H9 (cell line): ENCODE results near the gene SYDE2. TPM values are rescaled to one million over a fixed set of nuclear protein-coding genes. Genes with fewer than 3 reads are reported as not detected.

Experiments
- DNase-seq: peaks from one replicate; pipeline ENCODE4 v3.0.0-alpha.2; 2017
- H2AFZ ChIP-seq: one replicate; pipeline ENCODE4 v1.6.1; 2013; ENCODE audit warnings: mild to moderate bottlenecking, low read length, control low read depth, moderate library complexity
- H2AK5ac ChIP-seq: 2 replicates; pipeline ENCODE4 v1.6.1; 2013; ENCODE audit warnings: low read length, control low read depth, mixed read lengths; ENCODE audit not compliant: insufficient read length
- H2BK120ac ChIP-seq: one replicate; pipeline ENCODE4 v1.6.1; 2013; ENCODE audit warnings: low read depth, mild to moderate bottlenecking, low read length, control low read depth, inconsistent platforms; ENCODE audit not compliant: poor library complexity, severe bottlenecking
- H2BK12ac ChIP-seq: 2 replicates; pipeline ENCODE4 v1.6.1; 2013; ENCODE audit warnings: low read length, control low read depth, mixed read lengths, low read depth; ENCODE audit not compliant: insufficient read length
- H2BK15ac ChIP-seq: 2 replicates; pipeline ENCODE4 v1.6.1; 2013; ENCODE audit warnings: low read depth, low read length, control low read depth
- H2BK20ac ChIP-seq: one replicate; pipeline ENCODE4 v1.6.1; 2013; ENCODE audit warnings: low read depth, mild to moderate bottlenecking, low read length, control low read depth, inconsistent platforms; ENCODE audit not compliant: poor library complexity, severe bottlenecking
- H2BK5ac ChIP-seq: 2 replicates; pipeline ENCODE4 v1.6.1; 2013; ENCODE audit warnings: low read length, control low read depth, mixed read lengths; ENCODE audit not compliant: insufficient read length
- H3K14ac ChIP-seq: 2 replicates; pipeline ENCODE4 v1.6.1; 2013; ENCODE audit warnings: low read length, control low read depth; ENCODE audit not compliant: insufficient read depth
- H3K18ac ChIP-seq: 2 replicates; pipeline ENCODE4 v1.6.1; 2013; ENCODE audit warnings: low read depth, mild to moderate bottlenecking, mixed read lengths, low read length, control low read depth; ENCODE audit not compliant: insufficient read length
- H3K23ac ChIP-seq: 2 replicates; pipeline ENCODE4 v1.6.1; 2013; ENCODE audit warnings: low read length, control low read depth, mixed read lengths, low read depth; ENCODE audit not compliant: insufficient read length
- H3K23me2 ChIP-seq: 2 replicates; pipeline ENCODE4 v1.6.1; 2013; ENCODE audit warnings: low read depth, mild to moderate bottlenecking, mixed read lengths, low read length, control low read depth; ENCODE audit not compliant: insufficient read length, poor library complexity, severe bottlenecking
- H3K27ac ChIP-seq: 2 replicates; pipeline ENCODE4 v1.5.1; 2013; ENCODE audit warnings: low read length, control low read depth, mixed read lengths, low read depth; ENCODE audit not compliant: insufficient read length
- H3K27me3 ChIP-seq: 2 replicates; pipeline ENCODE4 v1.6.1; 2013; ENCODE audit warnings: low read length, control low read depth, inconsistent platforms; ENCODE audit not compliant: insufficient read depth
- H3K4ac ChIP-seq: 2 replicates; pipeline ENCODE4 v1.6.1; 2013; ENCODE audit warnings: low read depth, mild to moderate bottlenecking, control low read depth, inconsistent platforms, low read length, moderate library complexity
- H3K4me1 ChIP-seq: 2 replicates; pipeline ENCODE4 v1.6.1; 2013; ENCODE audit warnings: low read length, control low read depth, inconsistent platforms; ENCODE audit not compliant: insufficient read depth
- H3K4me2 ChIP-seq: 2 replicates; pipeline ENCODE4 v1.6.1; 2013; ENCODE audit warnings: low read length, control low read depth, mixed read lengths; ENCODE audit not compliant: insufficient read length, insufficient read depth
- H3K56ac ChIP-seq: 2 replicates; pipeline ENCODE4 v1.6.1; 2013; ENCODE audit warnings: low read depth, mild to moderate bottlenecking, mixed read lengths, low read length, control low read depth; ENCODE audit not compliant: insufficient read length
- H3K79me1 ChIP-seq: 2 replicates; pipeline ENCODE4 v1.6.1; 2013; ENCODE audit warnings: low read depth, mild to moderate bottlenecking, moderate library complexity, low read length, control low read depth, inconsistent platforms; ENCODE audit not compliant: insufficient read depth, poor library complexity, severe bottlenecking
- H3K79me2 ChIP-seq: 2 replicates; pipeline ENCODE4 v1.6.1; 2013; ENCODE audit warnings: low read length, control low read depth, inconsistent platforms; ENCODE audit not compliant: insufficient read depth
- H3K9ac ChIP-seq: 2 replicates; pipeline ENCODE4 v1.6.1; 2013; ENCODE audit warnings: low read length, control low read depth, mixed read lengths; ENCODE audit not compliant: insufficient read length; ENCODE audit errors: extremely low read depth
- H3K9me3 ChIP-seq: one replicate; pipeline ENCODE4 v1.6.1; 2013; ENCODE audit warnings: low read depth, low read length, inconsistent platforms; ENCODE audit not compliant: control insufficient read depth
- H3T11ph ChIP-seq: one replicate; pipeline ENCODE4 v1.6.1; 2013; ENCODE audit warnings: mild to moderate bottlenecking, low read length, control low read depth, inconsistent platforms
- H4K20me1 ChIP-seq: one replicate; pipeline ENCODE4 v1.6.1; 2013; ENCODE audit not compliant: control insufficient read depth, insufficient read length, insufficient read depth
- H4K5ac ChIP-seq: 2 replicates; pipeline ENCODE4 v1.6.1; 2013; ENCODE audit warnings: low read depth, mild to moderate bottlenecking, mixed read lengths, low read length, control low read depth; ENCODE audit not compliant: insufficient read length
- H4K8ac ChIP-seq: replicated peaks from 2 replicates; pipeline ENCODE4 v1.6.1; 2013; ENCODE audit warnings: low read length, control low read depth, mixed read lengths, low read depth; ENCODE audit not compliant: insufficient read length
- H4K91ac ChIP-seq: 2 replicates; pipeline ENCODE4 v1.6.1; 2013; ENCODE audit warnings: low read depth, mild to moderate bottlenecking, moderate library complexity, mixed read lengths, low read length, control low read depth; ENCODE audit not compliant: insufficient read length
- H3K27ac Mint-ChIP-seq, 3 experiments: 2 replicates in 2 of 3; 3 replicates in 1 of 3; pipeline ENCODE4 v1.8.0; 2020 to 2021; ENCODE audit warnings: mixed read lengths in 3 of 3, mild to moderate bottlenecking in 1 of 3, moderate library complexity in 1 of 3
- H3K27me3 Mint-ChIP-seq: 2 replicates; pipeline ENCODE4 v1.8.0; 2021; ENCODE audit warnings: low read depth, mild to moderate bottlenecking, moderate library complexity, mixed read lengths
- H3K36me3 Mint-ChIP-seq, 3 experiments: 2 replicates in 2 of 3; 3 replicates in 1 of 3; pipeline ENCODE4 v1.8.0; 2020 to 2021; ENCODE audit warnings: low read depth in 3 of 3, mixed read lengths in 3 of 3; ENCODE audit not compliant: insufficient read depth in 1 of 3
- H3K4me1 Mint-ChIP-seq, 2 experiments: 2 replicates each; pipeline ENCODE4 v1.8.0; 2020; ENCODE audit warnings: mixed read lengths in 2 of 2
- H3K4me3 Mint-ChIP-seq, 2 experiments: 2 replicates in 1 of 2; 3 replicates in 1 of 2; pipeline ENCODE4 v1.8.0; 2020 to 2021; ENCODE audit warnings: mild to moderate bottlenecking in 2 of 2, mixed read lengths in 2 of 2, moderate library complexity in 1 of 2
- H3K9me3 Mint-ChIP-seq, 2 experiments: 2 replicates in 1 of 2; 3 replicates in 1 of 2; pipeline ENCODE4 v1.8.0; 2020; ENCODE audit warnings: mild to moderate bottlenecking in 2 of 2, mixed read lengths in 2 of 2, moderate library complexity in 1 of 2
- CTCF ChIP-seq: fragments of 200-600 bp; sonication (generic); conservative IDR thresholded peaks from 3 replicates; pipeline ENCODE4 v1.8.0; 2021; ENCODE audit warnings: antibody characterized with exemption, mild to moderate bottlenecking
- WGBS: extraction: QIAGEN DNeasy Blood & Tissue Kit; methylation state at CpG from one replicate; pipeline ENCODE4 v1.1.7; 2013; ENCODE audit warnings: missing lambda C conversion rate, low lambda C conversion rate, mixed read lengths; ENCODE audit not compliant: insufficient read length; ENCODE audit errors: extremely low coverage; 5-methylcytosine and 5-hydroxymethylcytosine counted together
- total RNA-seq: library from RNA; stranded (reverse); gene quantifications from 2 replicates; pipeline ENCODE4 v1.2.1, GENCODE V29; 2021

The SYDE2 gene
- total RNA-seq, 1 experiment from 2014 or later, result 12.4 TPM

DNA sequence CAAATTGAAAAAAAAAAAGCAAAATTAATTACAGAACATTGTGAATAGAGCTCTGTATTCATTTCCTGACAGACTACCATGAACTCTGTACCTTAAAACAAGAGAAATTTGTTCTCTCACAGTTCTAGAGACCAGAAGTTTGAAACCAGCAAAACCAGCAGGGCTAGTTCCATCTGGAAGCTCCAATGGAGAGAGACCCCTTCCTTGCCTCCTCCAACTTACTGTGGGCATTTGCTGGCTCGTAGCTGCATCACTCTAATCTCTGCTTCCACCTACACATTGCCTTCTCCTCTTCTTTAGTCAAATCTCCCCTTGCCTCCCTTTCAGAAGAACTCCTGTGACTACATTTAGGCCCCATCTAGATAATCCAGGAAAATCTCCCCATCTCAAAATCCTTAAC lies 56.5 kb downstream of the SYDE2 start:
- Histone ChIP-seq H4K5ac (no peak overlapping the region), H3K4me2 (no peak overlapping the region)
- H3K27ac Mint-ChIP-seq, result peak overlapping the region; percentile 20 to 80 (median 25); a peak in 5 of 7 replicates

More for the DNA sequence above, 56.5 kb downstream of the SYDE2 start:
- Mint-ChIP-seq H3K9me3 (no peaks in the 10 kb centered on the region), H3K27me3 (no peaks in the 10 kb centered on the region), H3K36me3 (no peaks in the 10 kb centered on the region; a peak in 1 of 7 replicates), H3K4me1 (peaks cover 32 to 39% of the 10 kb centered on the region in 2 experiments), H3K4me3 (peak overlapping the region in 1 of 2 experiments; percentile 19; a peak in 1 of 5 replicates)
- no peak for TF ChIP-seq CTCF
- H3K27ac ChIP-seq, result no peak overlapping the region
- H2AFZ ChIP-seq, result peak overlapping the region; percentile 45
- no peak overlapping the region for H2BK120ac ChIP-seq
- H3K23ac ChIP-seq, result no peak overlapping the region
- no peak for DNase-seq
- H3K23me2 ChIP-seq, result no peaks in the 10 kb centered on the region
- H3K79me1 ChIP-seq, result no peaks in the 10 kb centered on the region
- no peak overlapping the region for H2BK20ac ChIP-seq
- no peaks in the 10 kb centered on the region for H3K79me2 ChIP-seq
- no peaks in the 10 kb centered on the region for H4K20me1 ChIP-seq
- H2AK5ac ChIP-seq, result no peak overlapping the region
- H3T11ph ChIP-seq, result no peak overlapping the region
- H3K14ac ChIP-seq, result no peak overlapping the region
- no peak overlapping the region for H2BK15ac ChIP-seq
- H2BK5ac ChIP-seq, result no peak overlapping the region
- H4K8ac ChIP-seq, result no peak overlapping the region
- peaks cover 5% of the 10 kb centered on the region; the same call in 1 of the 2 replicates for H3K4me1 ChIP-seq
- no peaks in the 10 kb centered on the region for H3K9me3 ChIP-seq
- no peak overlapping the region for H3K9ac ChIP-seq
- no CpG with 5 or more reads among the region's 1 CpG for WGBS
- H4K91ac ChIP-seq, result no peak overlapping the region
- no peak overlapping the region for H2BK12ac ChIP-seq
- no peak overlapping the region for H3K56ac ChIP-seq
- H3K4ac ChIP-seq, result no peak overlapping the region
- no peaks in the 10 kb centered on the region for H3K27me3 ChIP-seq
- no peak overlapping the region for H3K18ac ChIP-seq
